Adrenal gland (tissue), 12 donors: Measurements from ENCODE around the gene NDUFAF2. TPM values are rescaled to one million over a fixed set of nuclear protein-coding genes. Genes with fewer than 3 reads are reported as not detected.

ENCODE experiments used
- DNase-seq, 7 donors: peaks; one replicate each; pipeline ENCODE4 v3.0.0-alpha.2; 2019 to 2020
- H3K27ac ChIP-seq, 5 donors: fragments of 200-600 bp; sonication (generic) in 4 of 5; 1 replicate in 3 of 5; 2 replicates in 2 of 5; pipeline versions ENCODE4 v1.5.1 to v1.8.0; 2016 to 2020; ENCODE audit warnings: mild to moderate bottlenecking in 1 of 5
- H3K27me3 ChIP-seq: fragments of 200-600 bp; 2 replicates; pipeline ENCODE4 v1.8.0; 2021
- H3K36me3 ChIP-seq, 2 donors: fragments of 200-600 bp; replicated peaks in 1 of 2; 1 replicate in 1 of 2; 2 replicates in 1 of 2; pipeline versions ENCODE4 v1.5.1 to v1.8.0; 2018 to 2022
- H3K4me1 ChIP-seq, 2 donors: fragments of 200-600 bp; replicated peaks in 1 of 2; 1 replicate in 1 of 2; 2 replicates in 1 of 2; pipeline versions ENCODE4 v1.5.1 to v1.8.0; 2018 to 2021
- H3K4me3 ChIP-seq, 4 donors: fragments of 200-600 bp; sonication (generic) in 3 of 4; one replicate each; pipeline ENCODE4 v1.5.1; 2016 to 2018
- H3K9me3 ChIP-seq, 3 donors: fragments of 200-600 bp; sonication (generic) in 1 of 3; replicated peaks in 1 of 3; 1 replicate in 2 of 3; 2 replicates in 1 of 3; pipeline versions ENCODE4 v1.5.1 to v1.8.0; 2016 to 2021
- CTCF ChIP-seq, 6 experiments: fragments of 450-650 bp in 4 of 6; fragments of 200-600 bp in 2 of 6; sonication (generic) in 1 of 6; IDR thresholded peaks; 1 replicate in 5 of 6; 2 replicates in 1 of 6; pipeline versions ENCODE4 v1.5.1 to v1.8.0; 2016 to 2021; ENCODE audit warnings: antibody characterized with exemption in 6 of 6, mild to moderate bottlenecking in 2 of 6, moderate library complexity in 1 of 6
- POLR2A ChIP-seq, 2 donors: fragments of 450-650 bp; IDR thresholded peaks; one replicate each; pipeline ENCODE4 v1.6.1; 2017; ENCODE audit warnings: antibody characterized with exemption in 2 of 2, mild to moderate bottlenecking in 2 of 2, moderate library complexity in 1 of 2
- WGBS, 4 donors: extraction: QIAGEN DNeasy Blood & Tissue Kit in 2 of 4; methylation state at CpG; one replicate each; pipeline versions ENCODE4 v1.1.5 to v1.1.7; 2013 to 2017; 5-methylcytosine and 5-hydroxymethylcytosine counted together
- intact Hi-C, 2 donors: fragments of 100-400 bp; cut with DNase I; formaldehyde crosslinking; loops; one replicate each; pipeline versions ENCODE4 v1.14.1 to v1.15.0; 2022 to 2023
- polyA plus RNA-seq, 3 donors: library from polyadenylated mRNA; stranded (reverse); fragments of 200-250 nt in 2 of 3; fragments of 350-450 nt in 1 of 3; fragmentation: Illumina TruSeq in 1 of 3; extraction: RNeasy Lipid Tissue Mini Kit (QIAGEN cat#74804) in 1 of 3; gene quantifications; one replicate each; pipeline ENCODE4 v1.2.3, GENCODE V29; 2013 to 2014
- total RNA-seq, 9 donors: library from RNA; depleted of rRNA in 4 of 9; stranded (reverse); fragments of >200 nt in 4 of 9; fragments of 120-200 nt in 1 of 9; fragmentation: NEBNext Ultra II Directional in 1 of 9; extraction: Animal tissue kit (Norgen Biotek cat#: 25700) in 1 of 9; gene quantifications; one replicate each; pipeline versions ENCODE4 v1.1.0 to v1.2.4, GENCODE V29; 2013 to 2023
- donor health status: healthy with polysubstance abuse.
- donor health status: Bipolar disorder and iron deficiency.
- donor health status: DM: yes; HTN: yes; CAD: no.
- donor health status: DM: no; HTN: no; CAD: no.
- donor health status: DM: no; HTN: no; CAD: no.
- donor health status: DM: yes; HTN: yes; CAD: no.

The NDUFAF2 gene
- total and polyA plus RNA-seq, 12 donors, result 12.0 to 127 (median 31.2) TPM

GRCh38 chr5:61048534-61048933, 103.5 kb downstream of the NDUFAF2 start:
- Histone ChIP-seq H3K4me1 (peaks cover 3 to 6% of the 10 kb centered on the region in 2 donors), H3K27ac (no peak overlapping the region), H3K27me3 (no peaks in the 10 kb centered on the region), H3K9me3 (peaks cover 0 to 7% (median 0%) of the 10 kb centered on the region in 3 donors), H3K36me3 (no peaks in the 10 kb centered on the region), H3K4me3 (no peak overlapping the region)
- WGBS, 4 donors, result 0 to 54% (median 42%) methylated on average over 1 of the region's 1 CpG
- no peak for DNase-seq
- intact Hi-C loops, result no loop called here
- TF ChIP-seq POLR2A (IDR thresholded peaks at IDR 0.05), result no peak
- TF ChIP-seq CTCF (IDR thresholded peaks at IDR 0.05), result no peak

DNA sequence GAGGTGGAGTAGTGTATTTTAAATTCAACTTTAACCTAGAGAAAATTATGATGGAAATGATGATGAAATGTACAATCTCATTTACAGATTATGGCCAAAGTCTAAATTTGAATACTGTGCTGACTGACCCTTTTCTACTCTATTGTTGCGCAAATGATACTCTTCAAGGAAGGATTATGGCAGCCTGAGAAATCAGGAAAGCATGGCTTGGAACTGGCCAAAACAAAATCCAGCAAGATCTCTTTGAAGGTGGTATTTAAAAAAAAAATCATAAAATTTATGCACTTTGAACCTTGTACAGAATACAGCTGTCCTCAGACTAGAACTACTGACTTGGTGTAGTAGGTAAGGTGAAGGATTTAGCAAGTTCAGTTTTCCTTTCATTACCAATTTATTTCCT, 105.3 kb downstream of the NDUFAF2 start:
- H3K36me3 ChIP-seq, result no peaks in the 10 kb centered on the region
- TF ChIP-seq POLR2A (IDR thresholded peaks at IDR 0.05) (no peak), CTCF (IDR thresholded peaks at IDR 0.05) (no peak)
- intact Hi-C loops, result loop anchor here in 1 of 2 donors (10.0 kb wide), 1 partner anchor 885 kb away; no protein-coding TSS in a partner anchor
- 95 to 100% (median 99%) methylated on average over 1 of the region's 1 CpG for WGBS, 4 donors
- no peaks in the 10 kb centered on the region for H3K9me3 ChIP-seq
- peaks cover 3 to 9% of the 10 kb centered on the region in 2 donors for H3K4me1 ChIP-seq
- no peaks in the 10 kb centered on the region for H3K27me3 ChIP-seq
- H3K27ac ChIP-seq, result no peak overlapping the region
- no peak overlapping the region for H3K4me3 ChIP-seq
- DNase-seq, result no peak

GRCh38 chr5:61051267-61051666, 106.3 kb downstream of the NDUFAF2 start:
- H3K4me3 ChIP-seq, result no peak overlapping the region
- no peak for DNase-seq
- WGBS, 4 donors, result 76 to 93% (median 88%) methylated on average over 1 of the region's 1 CpG
- TF ChIP-seq CTCF (IDR thresholded peaks at IDR 0.05) (no peak), POLR2A (IDR thresholded peaks at IDR 0.05) (no peak)
- no peaks in the 10 kb centered on the region for H3K27me3 ChIP-seq
- intact Hi-C loops, result loop anchor here in 1 of 2 donors (10.0 kb wide), 1 partner anchor 884 kb away; no protein-coding TSS in a partner anchor
- no peak overlapping the region for H3K27ac ChIP-seq
- no peaks in the 10 kb centered on the region for H3K36me3 ChIP-seq
- H3K4me1 ChIP-seq, result peaks cover 3 to 9% of the 10 kb centered on the region in 2 donors
- H3K9me3 ChIP-seq, result no peaks in the 10 kb centered on the region

GRCh38 chr5:61052882-61053281, 107.9 kb downstream of the NDUFAF2 start:
- DNase-seq, result no peak
- no peaks in the 10 kb centered on the region for H3K9me3 ChIP-seq
- H3K4me3 ChIP-seq, result no peak overlapping the region
- 92 to 100% (median 93%) methylated on average over 2 of the region's 2 CpGs for WGBS, 4 donors
- H3K36me3 ChIP-seq, result no peaks in the 10 kb centered on the region
- intact Hi-C loops, result loop anchor here in 1 of 2 donors (10.0 kb wide), 1 partner anchor 882 kb away; no protein-coding TSS in a partner anchor
- H3K27me3 ChIP-seq, result no peaks in the 10 kb centered on the region
- no peak for TF ChIP-seq CTCF (IDR thresholded peaks at IDR 0.05)
- no peak for TF ChIP-seq POLR2A (IDR thresholded peaks at IDR 0.05)
- H3K27ac ChIP-seq, result no peak overlapping the region
- peaks cover 3 to 9% of the 10 kb centered on the region in 2 donors for H3K4me1 ChIP-seq
